Dermis blood vessel endothelial cell (primary cell): ENCODE data around the gene ARHGAP26. TPM values are rescaled to one million over a fixed set of nuclear protein-coding genes. Genes with fewer than 3 reads are reported as not detected.
"Not testable (repeated sequence)": the region's sequence is repeated elsewhere in the genome, so short reads cannot be mapped to it uniquely, and the experiment has no call there.

Source experiments
- DNase-seq: peaks from one replicate; pipeline ENCODE4 v3.0.0; 2010
- total RNA-seq: library from RNA; depleted of rRNA; stranded (reverse); fragments of >200 nt; gene quantifications from 2 replicates; pipeline ENCODE4 v1.2.3, GENCODE V29; 2014

The ARHGAP26 gene
- total RNA-seq, 1 donor from 2014 or later: 51.7 TPM

DNA sequence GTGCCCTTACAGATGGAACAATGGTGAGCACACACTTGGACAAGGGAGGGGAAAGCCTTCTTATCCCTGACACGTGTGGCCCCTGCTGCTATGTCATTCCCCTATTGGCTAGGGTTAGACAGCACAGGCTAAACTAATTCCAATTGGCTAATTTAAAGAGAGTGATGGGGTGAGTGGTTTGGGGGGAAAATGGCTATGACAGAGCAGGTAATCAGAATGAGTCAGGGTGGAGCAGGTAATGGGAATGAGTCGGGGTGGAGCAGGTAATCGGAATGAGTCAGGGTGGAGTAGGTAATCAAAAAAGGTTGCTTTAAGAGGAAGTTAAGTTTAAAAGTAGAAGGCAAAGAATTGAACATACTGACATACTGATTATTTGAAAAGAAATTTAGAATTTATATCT is 324.4 kb downstream of the ARHGAP26 start:
- DNase-seq: not testable (repeated sequence)

DNA sequence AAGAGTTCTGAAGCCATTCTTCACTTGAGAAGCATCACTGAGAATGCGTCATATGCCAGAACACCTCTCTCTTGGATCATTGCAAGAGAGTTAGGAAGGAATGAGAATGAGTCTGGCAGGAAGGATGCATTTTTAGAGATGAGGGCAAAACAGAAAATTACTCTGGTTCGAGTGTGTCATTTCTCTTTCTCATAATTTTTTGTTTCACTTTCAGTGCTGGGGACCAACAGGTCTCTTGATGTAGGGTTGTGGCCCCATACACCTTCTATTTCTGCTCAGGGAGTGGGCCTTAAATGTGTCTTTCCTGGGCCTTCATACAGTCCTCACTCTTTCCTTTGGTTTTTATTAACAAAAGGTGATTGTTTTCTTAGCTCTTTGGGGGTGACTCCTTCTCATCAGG is 330.9 kb downstream of the ARHGAP26 start:
- no peak for DNase-seq

- no peak for DNase-seq
Measured at GRCh38 chr5:143101725-143102386, 331.7 kb downstream of the ARHGAP26 start.

- DNase-seq: no peak
Measured at GRCh38 chr5:143102411-143102810, 332.2 kb downstream of the ARHGAP26 start.

DNA sequence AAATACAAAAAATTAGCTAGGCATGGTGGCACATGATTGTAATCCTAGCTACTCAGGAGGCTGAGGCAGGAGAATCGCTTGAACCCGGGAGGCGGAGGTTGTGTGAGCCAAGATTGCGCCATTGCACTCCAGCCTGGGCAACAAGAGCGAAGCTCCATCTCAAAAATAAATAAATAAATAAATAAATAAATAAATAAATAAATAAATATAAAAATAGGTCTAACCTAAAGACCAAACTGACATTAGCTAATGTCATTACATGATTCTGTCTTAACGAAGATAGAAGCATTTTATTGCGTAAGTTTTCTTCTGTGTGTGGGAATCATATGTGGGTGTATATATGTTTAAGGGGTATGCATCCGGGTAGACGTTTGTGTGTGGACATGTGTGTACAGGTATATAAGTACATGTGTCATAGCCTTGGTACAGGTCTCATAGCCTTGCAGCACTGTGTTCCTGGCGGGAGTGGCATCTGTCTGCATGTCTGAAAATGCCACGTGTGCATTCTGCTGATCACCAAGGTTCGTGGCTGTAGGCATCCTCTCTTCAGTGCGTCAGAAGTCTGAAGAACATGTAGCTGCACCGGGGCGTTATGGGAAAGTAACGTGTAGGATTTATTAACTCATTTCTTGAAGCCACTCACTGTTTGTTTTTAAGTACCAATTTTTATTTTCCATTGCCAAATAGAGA is 335.2 kb downstream of the ARHGAP26 start:
- DNase-seq: no peak

DNA sequence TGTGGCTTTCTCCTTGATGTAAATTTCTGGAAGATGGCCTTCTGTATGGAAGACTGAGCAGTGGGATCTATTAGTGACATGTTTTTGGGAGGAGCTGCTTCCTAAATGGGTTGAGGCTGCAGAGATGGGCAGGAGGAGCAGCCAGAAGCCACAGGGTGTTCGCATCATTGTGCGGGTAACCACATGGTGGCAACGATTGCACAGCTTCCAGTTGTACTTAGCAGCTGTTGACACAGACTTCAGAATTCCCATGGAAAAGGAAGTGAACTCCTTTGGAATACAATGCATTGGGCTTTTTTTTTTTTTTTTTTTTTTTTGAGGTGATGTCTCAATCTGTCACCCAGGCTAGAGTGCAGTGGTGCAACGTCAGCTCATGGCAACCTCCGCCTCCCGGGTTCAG is 336.0 kb downstream of the ARHGAP26 start:
- peak; percentile 91 for DNase-seq

- peak; percentile 22 for DNase-seq
Measured at GRCh38 chr5:143108498-143109128, 338.4 kb downstream of the ARHGAP26 start.

GRCh38 chr5:143110591-143110990 is 340.4 kb downstream of the ARHGAP26 start:
- DNase-seq: no peak

DNA sequence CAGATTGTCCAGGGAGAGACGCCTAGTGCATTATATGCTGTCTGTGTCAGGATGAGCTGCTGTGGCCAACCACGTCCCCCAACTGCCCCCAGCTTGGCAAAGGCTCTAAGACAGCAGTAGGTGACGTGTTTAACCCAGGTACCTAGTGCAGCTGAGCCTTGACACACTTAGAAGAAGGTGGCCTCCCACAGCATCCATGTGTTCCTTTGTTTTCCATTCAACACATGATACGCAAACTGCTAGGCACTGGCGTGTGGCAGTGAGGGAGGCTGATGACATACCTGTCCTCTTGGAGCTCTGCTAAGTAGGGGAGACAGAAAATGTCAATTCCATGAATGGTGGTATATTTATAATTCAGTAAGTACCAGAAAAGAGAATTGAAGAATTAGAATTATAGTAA is 341.6 kb downstream of the ARHGAP26 start:
- no peak for DNase-seq

DNA sequence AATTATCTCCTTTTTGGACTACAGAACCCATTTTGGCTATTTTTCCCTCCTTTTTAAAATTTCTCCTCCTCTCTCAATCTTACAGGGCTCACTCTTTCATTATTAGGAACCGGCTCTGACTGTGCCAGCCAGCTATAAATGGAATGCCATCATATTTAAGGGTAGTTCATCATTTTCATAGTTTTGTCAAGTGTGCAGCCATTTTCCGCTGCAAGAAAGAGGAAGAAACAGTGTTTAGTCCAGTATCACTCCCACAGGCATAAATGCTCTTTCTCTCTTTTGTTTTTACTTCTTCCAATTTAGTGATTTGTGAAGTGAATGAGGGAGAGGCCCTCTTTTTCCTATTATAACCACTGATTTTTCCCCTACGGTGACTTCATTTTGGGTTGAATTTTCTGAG is 343.3 kb downstream of the ARHGAP26 start:
- no peak for DNase-seq

DNA sequence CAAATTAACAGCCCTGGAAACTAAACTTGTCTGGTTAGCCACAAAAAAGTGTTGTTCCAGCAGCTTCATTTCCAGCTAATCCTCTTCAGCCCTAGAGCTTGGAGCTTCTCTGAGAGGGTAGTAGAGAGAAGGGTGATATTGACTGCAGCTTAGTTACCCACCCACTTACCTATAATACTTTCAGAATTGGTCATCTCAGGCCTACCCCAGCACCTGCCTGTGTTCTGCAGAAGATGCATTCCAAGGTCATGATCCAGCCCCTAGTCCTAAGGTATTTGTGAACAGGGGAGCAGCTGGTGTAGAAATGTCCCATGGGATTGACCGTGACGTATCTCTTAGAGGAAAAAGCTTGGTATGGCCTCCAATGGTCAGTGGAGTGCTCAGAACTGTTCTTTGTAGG is 344.3 kb downstream of the ARHGAP26 start:
- no peak for DNase-seq

GRCh38 chr5:143115381-143115780 is 345.2 kb downstream of the ARHGAP26 start:
- DNase-seq: no peak

DNA sequence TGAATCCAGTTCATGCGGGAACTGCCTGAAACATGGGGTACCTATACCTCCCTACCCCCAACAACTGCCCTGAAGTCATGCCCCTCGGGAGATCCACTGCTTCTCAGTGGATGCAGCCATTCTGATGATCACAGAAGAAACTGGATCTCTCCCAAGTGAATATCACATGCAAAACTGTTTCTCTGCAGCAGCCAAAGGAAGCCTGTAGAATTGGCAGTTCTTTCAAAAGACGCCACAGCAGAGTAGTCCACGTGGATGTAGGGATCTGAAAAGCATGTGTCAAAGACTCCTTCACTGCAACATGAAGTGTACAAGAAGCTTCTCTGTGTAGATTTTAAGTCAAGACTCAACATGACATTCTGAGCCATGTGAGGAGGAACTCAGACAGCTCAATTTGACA is 346.6 kb downstream of the ARHGAP26 start:
- no peak for DNase-seq

DNA sequence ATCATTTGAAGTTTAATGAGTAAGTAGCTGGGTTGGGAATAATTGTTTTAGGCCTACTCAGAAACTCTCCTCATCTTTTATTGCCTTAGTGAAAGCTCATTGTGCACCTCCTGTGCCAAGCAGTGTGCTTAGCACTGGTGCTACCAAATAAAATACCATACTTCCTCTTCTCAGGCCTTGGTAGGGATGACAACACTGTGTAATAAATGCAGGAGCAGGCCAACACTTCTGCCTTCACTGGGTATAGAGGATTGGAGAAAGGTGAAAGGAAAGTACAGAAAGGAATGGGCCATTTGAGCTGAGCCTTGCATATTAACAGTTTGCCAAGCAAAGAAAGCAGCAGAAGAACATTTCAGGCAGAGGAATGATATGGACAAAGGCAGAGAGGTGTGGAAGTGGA is 347.6 kb downstream of the ARHGAP26 start:
- DNase-seq: no peak

- no peak for DNase-seq
Measured at GRCh38 chr5:143118222-143118621, 348.0 kb downstream of the ARHGAP26 start.

- DNase-seq: not testable (repeated sequence)
Measured at GRCh38 chr5:143118818-143119217, 348.6 kb downstream of the ARHGAP26 start.

GRCh38 chr5:143119291-143119769 is 349.2 kb downstream of the ARHGAP26 start:
- no peak for DNase-seq

GRCh38 chr5:143119881-143120341 is 349.7 kb downstream of the ARHGAP26 start:
- no peak for DNase-seq

- no peak for DNase-seq
Measured at GRCh38 chr5:143120460-143121134, 350.4 kb downstream of the ARHGAP26 start.

DNA sequence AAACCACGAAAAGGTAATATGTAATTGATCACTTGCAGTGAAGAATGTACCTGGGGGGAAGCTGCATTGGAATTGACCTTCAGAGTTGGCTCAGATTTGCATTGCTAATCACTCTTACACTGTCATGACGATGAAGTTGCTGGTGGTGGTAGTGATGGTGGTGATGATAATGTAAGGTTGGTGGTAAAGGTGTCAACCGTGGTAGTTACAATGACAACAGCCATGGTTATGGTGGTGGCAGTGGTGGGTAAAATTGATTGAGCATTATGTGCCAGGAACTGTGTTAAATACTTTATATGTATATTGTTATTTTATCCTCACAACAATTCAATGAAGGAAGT is 350.9 kb downstream of the ARHGAP26 start:
- DNase-seq: no peak

- DNase-seq: no peak
Measured at GRCh38 chr5:143124593-143124992, 354.4 kb downstream of the ARHGAP26 start.

GRCh38 chr5:143126174-143127019 is 356.2 kb downstream of the ARHGAP26 start:
- DNase-seq: peak; percentile 96
